Activated T-cell treated with anti-CD3 and anti-CD28 coated beads for 24 hours (primary cell): Measurements from ENCODE around the gene ZNF560.
"Not testable (repeated sequence)": the region's sequence is repeated elsewhere in the genome, so short reads cannot be mapped to it uniquely, and the experiment has no call there.

ENCODE experiments used
- DNase-seq: peaks from one replicate; pipeline ENCODE4 v3.0.0-alpha.2; 2020; ENCODE audit warnings: low read depth

Gene ZNF560

DNA sequence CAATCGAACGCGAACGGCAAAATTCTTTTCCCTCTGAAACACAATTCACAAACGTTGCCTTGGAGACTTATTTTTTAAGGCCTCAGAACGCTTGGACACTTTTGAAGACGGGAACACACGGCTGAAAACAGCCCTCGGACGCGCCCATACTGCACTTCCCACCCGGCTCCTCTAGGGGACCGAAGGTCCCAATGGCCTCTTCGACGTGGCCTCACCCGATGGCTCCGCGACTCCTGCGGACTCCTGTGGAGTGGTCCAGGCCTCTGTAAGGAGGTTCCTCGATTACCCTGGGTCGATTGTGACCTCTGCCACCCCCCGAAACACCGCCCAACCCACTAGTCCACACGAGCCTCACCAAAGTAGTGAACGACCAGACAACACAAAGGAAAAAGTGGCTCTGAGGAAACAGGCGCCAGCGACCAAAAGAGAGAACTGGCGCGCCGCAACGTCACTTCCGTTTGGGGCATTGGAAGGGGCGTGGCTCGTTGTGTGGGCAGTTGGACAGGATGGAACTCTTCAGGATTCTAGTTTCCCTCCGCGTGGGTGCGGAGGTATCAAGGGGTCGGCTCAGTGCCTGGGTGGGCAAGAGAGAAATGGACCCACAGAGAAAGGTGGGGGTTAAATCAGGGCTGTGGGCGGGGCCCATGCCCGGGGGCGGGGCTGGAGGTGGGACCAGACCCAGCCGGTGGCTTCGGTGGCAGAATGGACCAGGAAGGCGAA is at the start of gene ZNF560:
Gene ZNF560, minus strand, starts transcription at position 434 of the 720 bp plus-strand sequence. CDS start 23,303 bp downstream, outside the sequence.
- no peak for DNase-seq

- DNase-seq: no peak
These were observed 49.5 kb upstream of the ZNF560 start for GRCh38 chr19:9547870-9548269.

DNA sequence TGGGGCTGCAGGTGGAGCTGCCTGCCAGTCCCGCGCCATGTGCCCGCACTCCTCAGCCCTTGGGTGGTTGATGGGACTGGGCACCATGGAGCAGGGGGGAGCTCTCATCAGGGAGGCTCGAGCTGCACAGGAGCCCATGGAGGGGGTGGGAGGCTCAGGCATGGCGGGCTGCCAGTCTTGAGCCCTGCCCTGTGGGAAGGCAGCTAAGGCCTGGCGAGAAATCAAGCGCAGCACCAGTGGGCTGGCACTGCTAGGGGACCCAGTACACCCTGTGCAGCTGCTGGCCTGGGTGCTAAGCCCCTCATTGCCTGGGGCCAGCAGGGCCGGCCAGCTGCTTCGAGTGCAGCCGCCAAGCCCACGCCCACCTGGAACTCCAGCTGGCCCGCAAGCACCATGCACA is 42.9 kb upstream of the ZNF560 start:
- not testable (repeated sequence) for DNase-seq

- not testable (repeated sequence) for DNase-seq
These were observed 41.5 kb upstream of the ZNF560 start for GRCh38 chr19:9539921-9540320.

DNA sequence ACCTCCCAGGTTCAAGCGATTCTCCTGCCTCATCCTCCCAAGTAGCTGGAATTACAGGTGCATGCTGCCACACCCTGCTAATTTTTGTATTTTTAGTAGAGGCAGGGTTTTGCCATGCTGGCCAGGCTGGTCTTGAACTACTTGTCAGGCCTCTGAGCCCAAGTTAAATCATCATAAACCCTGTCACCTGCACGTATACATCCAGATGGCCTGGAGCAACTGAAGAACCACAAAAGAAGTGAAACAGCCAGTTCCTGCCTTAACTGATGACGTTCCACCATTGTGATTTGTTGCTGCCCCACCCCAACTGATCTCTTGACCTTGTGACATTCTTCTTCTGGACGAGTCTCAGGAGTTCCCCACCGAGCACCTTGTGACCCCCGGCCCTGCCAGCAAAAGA is 40.8 kb upstream of the ZNF560 start:
- not testable (repeated sequence) for DNase-seq

- peak; percentile 84 for DNase-seq
These were observed 40.0 kb upstream of the ZNF560 start, which contains the start of gene ZNF426 for GRCh38 chr19:9538183-9539058. Gene ZNF426 (minus strand): TSS chr19:9538645. CDS start chr19:9536232, 2,413 bp downstream.

GRCh38 chr19:9535934-9536333 is 37.5 kb upstream of the ZNF560 start:
- DNase-seq: no peak

GRCh38 chr19:9531933-9532332 is 33.5 kb upstream of the ZNF560 start:
- no peak for DNase-seq

- DNase-seq: no peak
These were observed 30.4 kb upstream of the ZNF560 start for GRCh38 chr19:9528757-9529336.

- no peak for DNase-seq
These were observed 25.6 kb upstream of the ZNF560 start for GRCh38 chr19:9523885-9524474.

GRCh38 chr19:9507285-9507684 is 8.9 kb upstream of the ZNF560 start:
- no peak for DNase-seq

DNA sequence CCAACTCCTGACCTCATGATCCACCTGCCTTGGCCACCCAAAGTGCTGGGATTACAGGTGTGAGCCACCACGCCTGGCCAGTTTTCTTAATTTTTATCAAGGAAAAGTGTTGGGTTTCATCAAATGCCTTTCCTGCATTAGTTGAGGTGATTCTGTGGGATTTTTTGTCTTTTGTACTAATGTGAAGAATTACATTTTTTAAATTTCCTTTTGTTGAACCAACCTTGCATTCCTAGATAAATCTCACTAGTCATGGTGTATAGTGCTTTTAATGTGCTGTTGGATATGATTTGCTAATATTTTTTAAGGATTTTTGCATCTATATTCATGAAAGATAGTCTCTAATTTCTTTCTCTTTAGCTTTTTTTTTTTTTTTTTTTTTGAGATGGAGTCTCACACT is 2.4 kb upstream of the ZNF560 start:
- no peak for DNase-seq

DNA sequence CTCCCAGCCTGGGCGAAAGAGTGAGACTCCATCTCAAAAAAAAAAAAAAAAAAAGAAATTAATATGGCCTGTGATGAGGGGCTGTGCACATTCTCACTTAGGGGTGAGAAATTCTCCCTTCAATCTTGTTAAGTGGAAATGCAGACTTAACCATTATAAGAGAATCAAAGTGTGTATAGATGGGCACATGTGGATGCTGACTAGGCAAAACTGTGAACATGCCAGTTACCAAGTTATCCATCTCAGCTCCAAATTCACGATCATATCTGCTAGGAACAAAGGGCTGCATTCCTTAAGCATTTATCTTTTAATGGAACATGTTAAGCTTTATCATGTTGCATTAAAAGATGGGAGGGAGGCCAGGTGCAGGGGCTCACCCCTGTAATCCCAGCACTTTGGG is 4.3 kb downstream of the ZNF560 start:
- DNase-seq: no peak

- DNase-seq: no peak
These were observed 11.4 kb downstream of the ZNF560 start for GRCh38 chr19:9487016-9487415.

- DNase-seq: no peak
These were observed 13.3 kb downstream of the ZNF560 start for GRCh38 chr19:9485140-9485539.

- no peak for DNase-seq
These were observed 23.4 kb downstream of the ZNF560 start for GRCh38 chr19:9474975-9475374.

DNA sequence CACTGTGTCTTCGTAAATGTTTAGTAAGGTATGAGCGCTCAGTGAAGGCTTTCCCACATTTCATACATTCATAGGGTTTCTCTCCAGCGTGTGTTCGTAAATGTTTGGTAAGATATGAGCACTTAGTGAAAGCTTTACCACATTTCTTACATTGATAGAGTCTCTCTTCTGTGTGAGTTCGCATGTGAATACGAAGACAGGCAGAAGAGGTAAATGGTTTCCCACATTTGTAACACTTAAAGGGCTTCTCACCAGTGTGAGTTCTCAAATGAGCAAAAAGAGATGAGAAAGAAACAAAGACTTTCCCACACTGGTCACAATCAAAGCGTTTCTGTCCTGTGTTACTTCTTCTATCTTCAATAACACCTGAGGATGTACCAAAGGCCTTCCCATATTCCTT is 31.3 kb downstream of the ZNF560 start:
- DNase-seq: no peak

DNA sequence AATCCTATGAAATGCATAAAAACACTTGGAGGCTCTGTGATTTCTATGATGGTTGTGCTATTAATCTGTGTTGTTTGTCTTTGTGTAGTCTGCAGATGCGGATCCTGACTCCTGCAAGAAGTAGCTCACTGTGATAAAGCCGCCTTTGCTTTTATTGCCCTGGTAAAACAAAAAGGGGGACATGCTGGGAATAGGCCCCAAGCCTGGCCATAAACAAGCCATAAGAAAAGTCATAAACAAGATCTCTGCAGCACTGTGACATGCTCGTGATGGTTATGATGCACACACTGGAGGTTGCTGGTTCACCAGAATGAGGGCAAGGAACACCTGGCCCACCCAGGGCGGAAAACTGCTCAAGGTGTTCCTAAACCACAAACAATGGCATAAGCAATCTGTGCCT is 36.5 kb downstream of the ZNF560 start:
- no peak for DNase-seq

- DNase-seq: no peak
These were observed 42.3 kb downstream of the ZNF560 start for GRCh38 chr19:9456018-9456689.

DNA sequence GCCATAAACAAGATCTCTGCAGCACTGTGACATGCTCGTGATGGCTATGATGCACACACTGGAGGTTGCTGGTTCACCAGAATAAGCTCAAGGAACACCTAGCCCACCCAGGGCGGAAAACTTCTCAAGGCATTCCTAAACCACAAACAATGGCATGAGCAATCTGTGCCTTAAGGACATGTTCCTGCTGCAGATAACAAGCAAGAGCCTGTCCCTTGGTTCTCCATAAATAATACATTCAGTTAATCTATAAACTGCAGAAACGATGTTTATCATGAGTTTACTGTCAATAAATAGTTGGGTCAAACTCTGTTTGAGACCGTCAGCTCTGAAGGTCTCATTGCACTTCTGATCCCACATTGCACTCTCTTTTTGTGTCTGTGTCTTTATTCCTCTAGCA is 44.5 kb downstream of the ZNF560 start:
- DNase-seq: no peak

DNA sequence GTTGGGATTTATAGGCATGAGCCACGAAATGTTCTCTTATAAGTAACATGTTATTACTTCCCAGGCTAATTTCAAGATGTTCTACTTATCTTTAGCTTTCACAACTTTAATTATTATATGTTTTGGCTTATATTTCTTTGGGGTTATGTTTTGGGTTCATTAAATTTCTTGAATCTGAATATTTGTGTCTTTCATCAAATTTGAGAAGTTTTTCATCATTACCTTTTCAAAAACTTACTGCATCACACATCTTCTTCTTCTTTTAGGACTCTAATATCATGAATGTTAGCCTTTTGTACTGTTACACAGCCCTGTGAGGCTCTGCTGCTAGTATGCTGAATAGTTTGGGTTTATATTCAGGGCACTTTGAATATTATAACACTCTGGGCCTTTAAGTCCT is 53.4 kb downstream of the ZNF560 start:
- no peak for DNase-seq

DNA sequence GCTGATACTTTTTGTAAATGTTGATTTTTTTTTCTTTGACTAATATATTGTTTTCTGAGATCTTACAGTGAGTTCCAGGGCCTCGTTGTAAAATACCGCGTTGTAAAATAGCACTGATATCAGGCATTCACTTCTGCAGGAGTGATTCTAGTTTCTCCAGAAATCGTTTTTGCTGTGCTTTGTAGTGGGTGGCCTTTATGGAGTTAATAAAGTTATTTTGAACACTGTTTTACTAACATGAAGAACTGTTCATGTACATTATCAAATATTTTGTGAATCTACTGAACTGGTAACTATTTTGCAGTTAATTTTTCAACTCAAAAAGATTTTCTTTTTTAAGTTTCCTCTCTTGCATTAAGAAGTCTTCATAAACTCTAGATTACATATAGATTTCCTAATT is 62.1 kb downstream of the ZNF560 start:
- no peak for DNase-seq
